Activated CD4-positive, alpha-beta T cell treated with anti-CD3 and anti-CD28 coated beads, Interleukin-2, amount 50 U/mL, for 1 hour (primary cell): ENCODE measurements around the gene MAP3K10.
"Not testable (repeated sequence)": the region's sequence is repeated elsewhere in the genome, so short reads cannot be mapped to it uniquely, and the experiment has no call there.

Experiments
- DNase-seq: peaks from one replicate; pipeline ENCODE4 v3.0.0-alpha.2; 2020

Gene MAP3K10

GRCh38 chr19:40190891-40191835 lies at the start of gene MAP3K10:
TSS of gene MAP3K10 (plus strand) at chr19:40191426. CDS start at chr19:40192032, 606 bp downstream.
- DNase-seq = peak; percentile 69

GRCh38 chr19:40141551-40141950 lies 49.7 kb upstream of the MAP3K10 start:
- no peak for DNase-seq

GRCh38 chr19:40143612-40144011 lies 47.6 kb upstream of the MAP3K10 start:
- DNase-seq = peak; percentile 16

- no peak for DNase-seq
These were observed 47.1 kb upstream of the MAP3K10 start for GRCh38 chr19:40144151-40144550.

GRCh38 chr19:40144947-40145748 lies 46.1 kb upstream of the MAP3K10 start:
- no peak for DNase-seq

GRCh38 chr19:40145749-40146029 lies 45.5 kb upstream of the MAP3K10 start:
- not testable (repeated sequence) for DNase-seq

GRCh38 chr19:40147338-40147692 lies 43.9 kb upstream of the MAP3K10 start:
- no peak for DNase-seq

- DNase-seq = no peak
These were observed 43.4 kb upstream of the MAP3K10 start for GRCh38 chr19:40147693-40148347.

GRCh38 chr19:40149501-40149900 lies 41.7 kb upstream of the MAP3K10 start:
- DNase-seq = no peak

GRCh38 chr19:40150170-40150569 lies 41.1 kb upstream of the MAP3K10 start:
- DNase-seq = no peak

- DNase-seq = no peak
These were observed 37.0 kb upstream of the MAP3K10 start for GRCh38 chr19:40154121-40154680.

GRCh38 chr19:40155749-40156265 lies 35.4 kb upstream of the MAP3K10 start:
- no peak for DNase-seq

GRCh38 chr19:40157059-40157458 lies 34.2 kb upstream of the MAP3K10 start:
- DNase-seq = no peak

GRCh38 chr19:40159744-40160143 lies 31.5 kb upstream of the MAP3K10 start:
- DNase-seq = no peak

- no peak for DNase-seq
These were observed 29.1 kb upstream of the MAP3K10 start for GRCh38 chr19:40162104-40162503.

- no peak for DNase-seq
These were observed 27.6 kb upstream of the MAP3K10 start for GRCh38 chr19:40163541-40164129.

- DNase-seq = peak; percentile 58
These were observed 25.8 kb upstream of the MAP3K10 start for GRCh38 chr19:40165362-40165937.

GRCh38 chr19:40169482-40170302 lies 21.5 kb upstream of the MAP3K10 start:
- DNase-seq = not testable (repeated sequence)

- not testable (repeated sequence) for DNase-seq
These were observed 20.8 kb upstream of the MAP3K10 start for GRCh38 chr19:40170303-40170989.

- not testable (repeated sequence) for DNase-seq
These were observed 19.9 kb upstream of the MAP3K10 start for GRCh38 chr19:40171293-40171692.

GRCh38 chr19:40174092-40174491 lies 17.1 kb upstream of the MAP3K10 start:
- DNase-seq = no peak
